Caki2 (cell line): Measurements from ENCODE around the gene PRDM16. TPM values are rescaled to one million over a fixed set of nuclear protein-coding genes. Genes with fewer than 3 reads are reported as not detected.
"Not testable (repeated sequence)": the region's sequence is repeated elsewhere in the genome, so short reads cannot be mapped to it uniquely, and the experiment has no call there.

Experiments
- DNase-seq: peaks from one replicate; pipeline ENCODE4 v3.0.0-alpha.2; 2015; ENCODE audit warnings: low read depth
- in situ Hi-C: cut with HindIII; loops from 2 replicates; pipeline ENCODE4 v1.10.0; 2016; ENCODE audit warnings: low sequenced_read_pairs, low pct_unique_long_range_greater_than_20kb, mixed read lengths
- total RNA-seq: library from RNA; depleted of rRNA; stranded (reverse); fragments of >200 nt; shearing (Covaris generic); gene quantifications from 2 replicates; pipeline ENCODE4 v1.2.3, GENCODE V29; 2014; ENCODE audit warnings: low replicate concordance

PRDM16 gene
- total RNA-seq, 1 experiment from 2014 or later = not detected

DNA sequence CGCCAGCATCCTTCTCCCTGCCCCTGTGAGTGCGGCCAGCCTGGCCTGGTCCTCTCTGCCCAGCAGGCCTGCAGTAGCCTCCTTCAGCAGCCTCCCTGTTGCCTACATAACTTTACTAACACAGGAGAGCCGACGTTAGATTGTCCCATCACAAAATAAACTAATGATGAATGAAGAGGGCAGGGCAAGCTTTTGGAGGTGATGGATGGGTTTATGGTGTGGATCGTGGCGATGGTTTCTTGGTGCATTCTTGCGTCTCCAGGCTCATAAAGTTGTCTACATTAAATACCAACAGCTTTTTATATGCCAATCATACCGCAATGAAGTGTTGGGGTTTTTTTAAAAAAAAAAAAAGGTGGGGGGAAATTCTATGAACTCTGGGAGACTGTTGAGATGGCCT lies 164.5 kb downstream of the PRDM16 start:
- in situ Hi-C loops = no loop called here
- DNase-seq = no peak

DNA sequence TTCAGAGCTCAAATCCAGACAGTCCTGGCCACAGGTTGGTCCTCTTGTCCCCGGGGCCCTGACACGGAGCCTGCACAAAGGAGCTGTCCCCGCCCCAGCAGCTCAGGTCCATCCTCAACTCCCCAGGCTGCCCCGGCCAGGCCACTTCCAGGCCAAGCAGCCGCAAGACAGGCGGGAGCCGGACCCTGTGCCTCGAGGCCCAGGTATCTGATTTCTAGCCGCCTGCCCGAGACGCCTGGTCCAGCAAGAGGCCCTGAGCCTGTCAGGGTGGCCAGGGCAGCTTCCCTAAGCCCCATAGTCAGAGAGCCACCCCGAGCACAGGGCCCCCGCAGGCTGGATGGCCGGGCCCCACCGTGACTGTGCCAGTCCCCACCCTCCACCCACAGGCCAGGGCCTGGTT lies 165.3 kb downstream of the PRDM16 start:
- in situ Hi-C loops = no loop called here
- DNase-seq = no peak

DNA sequence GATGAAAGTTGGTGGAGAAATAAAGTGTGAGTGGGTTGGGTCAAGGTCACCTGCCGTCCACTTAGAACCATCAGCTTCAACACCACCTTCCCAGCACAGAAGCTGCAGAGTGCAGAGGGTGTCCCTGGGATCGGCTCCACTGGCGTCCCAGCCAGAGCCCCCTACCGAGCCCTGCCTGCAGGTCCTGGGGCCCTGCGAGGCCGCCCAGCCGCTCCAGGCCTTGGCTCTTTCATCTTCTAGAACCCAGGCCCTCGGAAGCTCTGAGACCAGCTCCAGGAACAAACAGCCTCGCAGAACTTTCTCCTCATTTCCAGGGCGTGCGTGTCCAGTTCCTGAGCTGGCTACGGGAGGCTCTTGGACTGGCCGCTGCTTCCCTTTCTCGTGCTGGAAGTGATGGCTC lies 166.0 kb downstream of the PRDM16 start:
- DNase-seq = no peak
- in situ Hi-C loops = no loop called here

DNA sequence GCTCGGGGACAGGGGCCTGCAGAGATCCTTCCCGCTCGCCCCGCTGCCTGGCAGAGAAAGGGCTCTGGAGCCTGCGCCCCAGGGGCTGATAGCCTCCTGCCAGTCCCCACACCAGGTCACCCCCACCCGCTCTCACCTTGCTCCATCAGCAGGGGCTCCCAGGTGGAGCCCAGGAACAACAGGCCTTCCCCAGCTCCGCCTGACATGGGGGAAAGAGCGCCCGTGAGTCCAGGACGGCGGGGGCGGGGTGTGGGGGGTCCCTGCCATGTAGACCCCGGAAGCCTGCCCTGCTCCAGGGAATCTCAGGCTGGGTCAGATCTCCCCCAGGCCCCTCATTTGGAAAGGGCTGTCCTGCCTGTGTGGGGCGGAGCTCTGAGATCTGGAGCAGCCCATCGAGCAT lies 166.5 kb downstream of the PRDM16 start:
- in situ Hi-C loops = no loop called here

DNA sequence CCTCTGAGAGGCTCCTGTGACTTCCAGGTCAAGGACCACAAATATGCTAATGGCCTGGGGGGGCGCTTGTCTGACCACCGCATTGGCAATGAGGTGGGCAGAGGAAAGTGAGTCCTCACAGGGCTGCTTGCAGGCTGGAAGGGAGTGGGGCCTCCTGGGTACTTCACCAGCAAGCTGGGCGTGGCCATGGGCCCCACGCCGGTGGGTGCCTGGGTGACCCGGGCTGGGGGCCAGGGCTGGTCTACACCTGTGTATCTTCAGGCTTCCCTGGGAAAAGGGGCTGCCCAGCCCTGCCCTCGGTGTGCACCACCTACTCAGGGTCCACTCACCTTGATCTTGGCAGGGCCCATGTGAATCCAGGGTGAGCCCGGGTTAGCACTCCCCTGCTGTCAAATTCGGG lies 167.4 kb downstream of the PRDM16 start:
- in situ Hi-C loops = no loop called here
- no peak for DNase-seq

More for the DNA sequence above, 166.5 kb downstream of the PRDM16 start:
- no peak for DNase-seq

DNA sequence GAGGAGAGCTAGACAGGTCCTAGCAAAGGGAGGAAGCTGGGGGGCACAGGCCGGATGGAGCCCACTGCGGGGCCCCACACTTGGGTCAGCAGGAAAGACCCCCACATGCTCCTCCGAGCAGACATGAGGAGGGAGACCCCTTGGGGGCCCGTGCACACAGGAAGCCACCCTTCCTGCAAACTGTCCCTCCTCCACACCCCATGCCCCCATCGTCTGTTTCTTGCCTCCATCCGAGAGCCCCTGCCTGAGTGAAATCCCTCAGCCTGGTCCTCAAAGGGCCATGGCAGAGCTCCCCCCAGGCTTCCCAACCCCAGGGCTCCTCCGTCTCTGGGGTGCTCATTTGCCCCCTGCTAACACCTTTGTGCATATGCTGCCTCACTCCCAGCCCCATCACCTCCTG lies 168.0 kb downstream of the PRDM16 start:
- in situ Hi-C loops = no loop called here
- DNase-seq = no peak

DNA sequence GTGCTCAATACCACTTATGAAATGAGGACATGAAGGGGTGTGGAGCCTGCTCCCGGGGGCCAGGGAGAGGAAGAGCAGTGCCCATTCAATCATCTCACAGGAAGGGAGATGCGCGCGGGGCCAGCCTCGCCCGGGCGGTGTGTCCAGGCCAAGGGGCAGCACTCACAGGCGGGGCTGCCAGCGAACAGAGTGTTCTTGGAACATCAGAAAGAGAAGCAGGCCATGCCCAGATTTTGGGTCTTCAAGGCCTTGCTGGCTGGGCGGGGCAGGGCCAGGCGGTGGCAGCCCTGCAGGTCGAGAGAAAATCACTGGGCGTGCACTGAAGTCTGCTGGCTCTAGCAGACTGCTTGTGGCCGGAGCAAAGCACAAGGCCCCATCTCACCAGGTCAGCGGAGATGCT lies 168.6 kb downstream of the PRDM16 start:
- in situ Hi-C loops = no loop called here
- DNase-seq = no peak

DNA sequence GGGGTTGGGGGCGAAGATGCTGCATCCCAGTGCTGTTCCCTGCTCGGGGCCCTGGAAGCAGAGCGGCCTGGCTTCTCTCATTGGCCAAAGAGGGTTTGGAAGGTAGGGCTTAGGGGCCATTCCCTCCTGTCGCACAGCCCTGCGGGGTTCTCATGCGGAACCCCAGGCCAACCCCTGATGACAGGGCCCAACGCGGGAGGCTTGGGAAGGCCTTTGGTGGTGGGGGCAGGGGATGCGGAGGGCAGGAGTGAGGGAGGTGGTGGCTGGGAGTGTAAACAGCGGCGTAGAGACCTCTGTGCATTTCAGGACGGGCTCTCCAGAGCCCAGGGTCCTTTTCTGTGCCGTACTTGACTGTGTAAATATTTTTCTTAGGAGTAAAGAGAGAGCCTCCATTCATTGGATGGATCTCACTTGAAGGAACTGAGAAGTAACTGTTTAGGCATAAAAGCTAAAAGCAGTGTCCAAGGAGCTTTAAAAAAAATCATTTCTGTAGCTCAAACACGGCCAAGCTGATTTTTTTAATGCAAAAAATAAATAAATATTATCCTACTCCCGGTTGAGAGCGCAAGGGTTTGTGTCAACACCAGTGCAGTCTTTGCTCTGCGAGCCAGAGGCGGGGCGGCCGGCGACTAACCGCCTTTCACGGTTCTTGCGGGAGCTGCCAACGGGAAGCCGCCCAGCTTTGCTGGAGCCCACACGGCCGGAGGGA lies 169.1 kb downstream of the PRDM16 start:
- no peak for DNase-seq
- in situ Hi-C loops = no loop called here

DNA sequence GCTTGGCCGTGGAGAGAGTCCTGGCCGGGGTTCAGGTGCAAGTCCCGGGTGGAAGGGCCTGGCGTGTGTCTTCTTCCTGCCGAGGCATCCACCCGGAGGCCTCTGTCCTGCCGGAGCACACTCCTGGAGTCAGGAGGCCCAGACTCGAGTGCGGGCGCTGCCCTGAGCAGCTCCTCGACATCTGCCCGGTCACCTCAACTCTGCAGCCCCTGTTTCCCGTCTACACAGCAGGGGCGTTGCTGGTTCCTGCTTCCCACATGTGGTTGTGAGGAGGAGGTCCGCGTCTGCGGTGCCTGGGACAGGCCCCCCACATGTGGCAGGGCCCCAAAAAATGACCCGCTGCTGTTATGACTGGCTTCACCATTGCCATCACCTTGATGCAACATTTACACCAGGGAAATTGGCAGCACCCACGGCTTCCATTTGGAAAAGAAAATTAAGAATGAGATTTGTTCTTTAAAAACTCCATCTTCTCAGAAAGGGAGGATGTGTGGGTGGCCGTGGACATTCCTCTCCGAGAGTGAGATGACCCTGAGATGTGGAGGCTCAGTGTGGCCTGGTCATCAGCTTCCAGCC lies 169.8 kb downstream of the PRDM16 start:
- DNase-seq = no peak
- in situ Hi-C loops = no loop called here

DNA sequence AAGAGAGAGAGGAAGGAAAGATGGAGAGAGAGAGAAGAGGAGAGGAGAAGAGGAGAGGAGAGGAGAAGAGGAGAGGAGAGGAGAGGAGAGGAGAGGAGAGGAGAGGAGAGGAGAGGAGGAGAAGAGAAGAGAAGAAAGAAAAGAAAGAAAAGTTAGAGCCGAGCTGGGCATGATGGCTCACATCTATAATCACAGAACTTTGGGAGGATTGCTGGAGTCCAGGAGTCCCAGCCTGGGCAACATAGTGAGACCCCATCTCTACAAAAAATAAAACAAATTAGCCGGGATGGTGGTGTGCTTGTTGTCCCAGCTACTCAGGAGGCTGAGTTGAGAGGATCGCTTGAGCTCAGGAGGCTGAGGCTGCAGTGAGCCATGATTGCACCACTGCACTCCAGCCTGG lies 171.0 kb downstream of the PRDM16 start:
- in situ Hi-C loops, DNase-seq: not testable (repeated sequence)

DNA sequence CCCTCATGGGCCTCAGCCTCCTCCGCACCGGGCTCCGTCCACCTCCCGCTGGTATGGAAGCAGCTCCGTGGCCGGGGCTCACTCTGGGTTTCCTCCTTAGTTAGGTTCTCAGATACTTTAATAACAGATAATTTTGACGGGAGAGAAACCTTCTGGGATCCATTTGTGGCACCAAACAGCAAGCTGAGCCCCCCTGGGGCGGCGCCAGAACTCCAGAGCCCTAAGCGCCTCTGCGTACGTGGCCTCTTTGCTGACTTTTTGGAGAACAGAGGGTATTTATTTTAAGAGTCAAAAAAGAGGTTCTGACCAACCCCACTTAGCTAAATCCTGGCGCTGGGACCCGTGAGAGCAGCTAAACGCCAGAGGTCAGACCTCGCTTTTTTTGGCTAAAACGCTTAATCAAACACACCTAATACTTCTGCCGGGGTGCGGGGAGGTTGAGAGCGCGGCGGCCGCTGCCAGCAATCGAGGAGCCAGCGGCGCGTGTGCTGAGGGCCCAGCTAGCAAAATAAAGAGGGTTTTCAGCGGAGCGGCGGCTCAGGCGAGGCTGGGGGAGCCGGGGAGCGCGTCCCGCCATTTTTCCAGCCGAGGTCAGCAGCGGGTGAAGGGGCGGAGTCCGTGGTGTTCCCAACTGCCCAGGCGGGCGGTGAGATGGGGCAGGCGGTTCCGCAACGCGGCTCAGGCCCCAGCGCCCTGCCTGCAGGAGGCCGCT lies 171.7 kb downstream of the PRDM16 start:
- in situ Hi-C loops = no loop called here
- DNase-seq = no peak

DNA sequence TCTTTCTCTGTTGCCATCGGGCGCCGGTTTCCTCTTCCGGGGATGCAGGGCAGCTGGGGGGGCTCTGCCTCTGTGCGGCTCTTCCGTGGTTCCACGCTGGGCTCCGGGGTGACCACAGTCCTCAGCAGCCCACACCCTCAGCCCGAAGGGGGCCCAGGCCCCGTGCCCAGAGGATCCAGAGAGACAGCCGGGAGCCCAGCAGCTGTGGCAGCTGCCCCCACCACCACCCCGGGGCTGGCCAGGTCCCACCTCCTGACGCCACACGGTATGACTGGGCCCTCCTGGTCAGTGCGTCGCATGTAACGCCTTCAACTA lies 172.2 kb downstream of the PRDM16 start:
- in situ Hi-C loops = no loop called here
- no peak for DNase-seq

DNA sequence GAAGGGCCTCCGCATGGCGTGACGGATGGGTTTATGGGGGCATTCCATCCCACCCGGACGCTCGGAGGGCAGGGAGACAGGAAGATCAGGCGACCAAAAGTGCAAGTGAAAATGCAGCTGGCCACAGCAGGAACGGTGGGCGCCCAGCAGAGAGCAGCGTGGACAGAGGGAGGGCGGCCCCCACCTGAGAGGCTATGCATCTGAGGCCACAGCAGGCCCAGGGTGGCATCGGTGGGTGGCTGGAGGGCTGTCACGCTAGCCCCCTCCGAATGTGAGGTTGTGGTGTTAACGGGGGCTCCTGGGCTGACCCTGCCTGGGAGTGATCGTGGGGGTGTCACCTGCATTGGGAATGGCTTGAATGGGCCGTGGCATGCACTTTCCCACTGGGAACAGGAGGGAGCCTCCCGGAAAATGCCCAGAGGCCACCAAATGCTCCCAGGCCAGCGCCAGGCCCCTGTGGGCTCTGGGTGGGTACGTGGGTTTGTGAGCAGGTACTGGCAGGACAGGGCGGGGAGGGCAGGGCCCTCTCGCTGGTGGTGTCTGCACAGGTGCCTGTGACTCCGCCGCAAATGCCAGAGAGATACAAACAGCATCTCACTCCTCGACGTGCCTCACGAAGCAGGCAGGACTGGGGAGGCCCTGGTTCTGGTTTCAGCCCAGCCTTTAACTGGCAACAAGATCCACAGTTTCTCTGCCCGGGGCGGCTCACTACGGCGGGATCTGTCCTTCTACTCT lies 172.8 kb downstream of the PRDM16 start:
- in situ Hi-C loops = no loop called here

DNA sequence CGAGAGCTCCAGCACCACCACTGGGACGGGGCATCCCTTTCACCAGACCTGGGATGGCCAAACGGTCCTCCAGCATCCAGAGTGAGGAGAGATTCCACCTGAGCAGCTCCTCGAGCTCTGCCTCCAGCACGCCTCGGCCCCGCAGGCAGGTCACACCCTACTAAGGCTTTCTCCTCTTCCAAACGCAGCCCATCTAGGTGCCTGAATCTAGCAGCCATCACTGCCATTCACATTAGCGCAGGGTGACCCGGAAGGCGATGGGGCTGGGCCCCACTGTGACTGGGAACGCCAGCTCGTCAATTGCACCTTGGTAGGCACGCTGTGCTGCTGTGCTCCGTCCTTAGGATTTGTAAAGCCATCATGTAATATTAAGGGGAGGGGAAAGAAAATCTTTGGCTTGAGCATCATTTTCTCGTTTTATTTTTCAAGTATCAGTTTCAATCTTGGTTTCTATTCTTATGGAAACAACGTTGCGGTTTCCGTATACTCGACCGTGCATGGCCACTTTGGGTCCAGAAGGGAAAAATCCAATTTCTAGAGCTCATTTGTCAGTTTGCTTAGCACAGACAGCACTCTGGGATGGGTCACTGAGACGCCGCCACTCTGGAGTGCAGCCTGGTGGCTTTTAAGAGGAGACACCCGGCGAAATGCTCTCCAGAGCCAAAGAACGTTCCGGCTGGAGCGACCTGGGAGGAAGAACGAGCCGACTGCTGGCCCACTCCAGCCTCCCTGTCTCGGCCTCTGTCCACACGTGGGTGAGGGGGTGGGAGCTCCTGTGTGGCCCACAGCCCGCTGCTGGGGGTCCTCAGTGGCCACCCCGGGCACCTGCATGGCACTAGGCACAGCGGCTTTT lies 173.6 kb downstream of the PRDM16 start:
- no peak for DNase-seq
- in situ Hi-C loops = no loop called here

More for the DNA sequence above, 172.8 kb downstream of the PRDM16 start:
- DNase-seq = no peak

DNA sequence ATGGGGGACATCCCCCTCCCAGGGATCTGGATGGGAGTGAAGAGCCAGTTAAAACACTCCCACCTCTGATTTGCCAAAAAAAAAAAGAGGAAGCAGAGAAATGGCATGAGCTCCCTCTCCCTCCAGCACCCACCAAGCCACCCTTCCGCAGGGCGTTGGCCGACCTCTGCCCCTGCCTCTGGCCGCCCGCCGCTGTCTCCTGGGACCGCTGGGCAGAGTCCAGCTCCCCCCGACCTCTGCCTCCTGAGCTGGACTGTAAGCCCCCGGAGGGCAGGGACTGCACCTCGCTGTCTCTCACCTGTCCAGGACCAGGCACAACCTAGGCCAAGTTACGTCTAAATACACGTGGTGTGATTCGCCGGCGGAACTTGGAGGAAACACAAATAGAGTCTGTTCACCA lies 174.3 kb downstream of the PRDM16 start:
- in situ Hi-C loops = no loop called here
- no peak for DNase-seq

DNA sequence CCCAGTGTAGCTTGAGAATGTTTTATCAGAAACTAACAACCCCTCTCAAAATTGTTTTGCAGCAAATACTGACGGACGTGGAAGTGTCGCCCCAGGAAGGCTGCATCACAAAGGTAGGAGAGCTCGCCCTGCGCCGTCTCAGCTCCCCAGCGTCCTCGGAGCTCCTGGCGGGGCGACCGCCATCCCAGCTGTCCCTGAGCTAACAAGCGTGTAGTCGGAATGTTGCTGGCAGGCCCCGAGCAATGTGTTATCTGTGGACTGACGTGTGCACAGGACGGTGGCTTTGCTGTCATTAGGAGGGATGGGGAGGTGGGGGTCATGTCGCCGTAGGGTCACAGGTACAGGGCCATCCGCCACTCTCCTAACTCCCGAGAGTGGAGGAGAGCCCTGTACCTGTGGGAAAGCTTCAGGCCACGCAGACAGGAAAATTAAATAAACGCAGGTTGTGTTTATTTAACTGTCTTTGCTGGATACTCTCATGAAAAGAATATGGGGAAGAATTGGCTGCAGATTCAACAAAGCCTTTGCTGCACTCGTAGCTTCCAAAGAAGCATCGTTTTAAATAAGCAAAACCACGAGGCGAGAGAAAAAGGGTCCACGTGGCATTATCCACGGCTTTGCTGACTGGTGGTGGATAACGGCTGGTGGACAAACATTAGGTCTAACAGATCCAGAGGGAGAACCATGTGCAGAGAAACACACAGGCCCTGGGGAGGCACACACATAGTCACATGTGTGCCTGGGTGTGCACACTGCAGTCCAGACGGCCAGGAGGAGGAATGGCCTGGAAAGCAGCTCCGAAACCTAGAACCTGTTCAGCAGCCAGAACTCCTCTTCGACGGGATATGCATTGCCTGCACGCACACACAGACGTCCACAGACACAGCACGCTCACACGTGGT lies 175.3 kb downstream of the PRDM16 start:
- no peak for DNase-seq
- in situ Hi-C loops = no loop called here

DNA sequence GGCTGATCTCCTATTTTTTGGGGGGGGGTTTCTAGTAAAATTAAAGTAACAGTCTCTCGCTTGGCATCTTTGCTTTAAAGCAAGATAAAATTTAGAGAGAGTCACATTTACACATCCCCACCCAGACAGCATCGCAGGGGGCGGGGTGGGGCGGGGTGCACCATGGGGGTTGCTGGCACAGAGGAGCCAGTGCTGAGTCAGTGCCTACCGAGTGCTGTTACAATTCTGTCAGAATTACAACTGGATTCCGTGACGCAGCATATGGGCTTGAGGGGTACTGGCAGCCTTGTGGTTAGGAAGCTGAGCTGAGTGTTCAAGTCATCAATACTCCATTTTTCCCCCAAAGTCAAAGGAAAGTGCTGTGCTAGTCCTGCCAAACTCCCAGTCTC lies 175.9 kb downstream of the PRDM16 start:
- in situ Hi-C loops = no loop called here
- DNase-seq = no peak
